ENCODE data around the gene TMEM31.

Gene TMEM31

DNA sequence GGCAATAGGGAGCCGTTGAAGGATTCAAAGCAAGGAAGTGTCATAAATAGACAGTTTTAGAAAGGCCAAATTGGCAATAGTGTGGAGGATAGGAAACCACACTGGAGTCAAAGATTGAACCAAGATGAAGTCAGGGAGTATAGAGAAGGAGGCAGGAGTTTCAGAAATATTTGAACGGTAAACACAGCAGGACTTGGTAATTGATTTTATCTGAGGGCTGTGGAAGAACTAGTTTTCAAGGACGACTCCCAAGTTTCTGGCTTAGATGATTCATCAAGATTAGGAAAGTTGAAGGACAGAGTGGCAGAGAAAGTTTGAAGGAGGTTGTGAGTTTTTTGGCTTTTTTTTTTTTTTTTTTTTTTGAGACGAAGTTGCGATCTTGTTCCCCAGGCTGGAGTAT, 11.5 kb upstream of the TMEM31 start (continued):
- TF ChIP-seq, protein P1, sequence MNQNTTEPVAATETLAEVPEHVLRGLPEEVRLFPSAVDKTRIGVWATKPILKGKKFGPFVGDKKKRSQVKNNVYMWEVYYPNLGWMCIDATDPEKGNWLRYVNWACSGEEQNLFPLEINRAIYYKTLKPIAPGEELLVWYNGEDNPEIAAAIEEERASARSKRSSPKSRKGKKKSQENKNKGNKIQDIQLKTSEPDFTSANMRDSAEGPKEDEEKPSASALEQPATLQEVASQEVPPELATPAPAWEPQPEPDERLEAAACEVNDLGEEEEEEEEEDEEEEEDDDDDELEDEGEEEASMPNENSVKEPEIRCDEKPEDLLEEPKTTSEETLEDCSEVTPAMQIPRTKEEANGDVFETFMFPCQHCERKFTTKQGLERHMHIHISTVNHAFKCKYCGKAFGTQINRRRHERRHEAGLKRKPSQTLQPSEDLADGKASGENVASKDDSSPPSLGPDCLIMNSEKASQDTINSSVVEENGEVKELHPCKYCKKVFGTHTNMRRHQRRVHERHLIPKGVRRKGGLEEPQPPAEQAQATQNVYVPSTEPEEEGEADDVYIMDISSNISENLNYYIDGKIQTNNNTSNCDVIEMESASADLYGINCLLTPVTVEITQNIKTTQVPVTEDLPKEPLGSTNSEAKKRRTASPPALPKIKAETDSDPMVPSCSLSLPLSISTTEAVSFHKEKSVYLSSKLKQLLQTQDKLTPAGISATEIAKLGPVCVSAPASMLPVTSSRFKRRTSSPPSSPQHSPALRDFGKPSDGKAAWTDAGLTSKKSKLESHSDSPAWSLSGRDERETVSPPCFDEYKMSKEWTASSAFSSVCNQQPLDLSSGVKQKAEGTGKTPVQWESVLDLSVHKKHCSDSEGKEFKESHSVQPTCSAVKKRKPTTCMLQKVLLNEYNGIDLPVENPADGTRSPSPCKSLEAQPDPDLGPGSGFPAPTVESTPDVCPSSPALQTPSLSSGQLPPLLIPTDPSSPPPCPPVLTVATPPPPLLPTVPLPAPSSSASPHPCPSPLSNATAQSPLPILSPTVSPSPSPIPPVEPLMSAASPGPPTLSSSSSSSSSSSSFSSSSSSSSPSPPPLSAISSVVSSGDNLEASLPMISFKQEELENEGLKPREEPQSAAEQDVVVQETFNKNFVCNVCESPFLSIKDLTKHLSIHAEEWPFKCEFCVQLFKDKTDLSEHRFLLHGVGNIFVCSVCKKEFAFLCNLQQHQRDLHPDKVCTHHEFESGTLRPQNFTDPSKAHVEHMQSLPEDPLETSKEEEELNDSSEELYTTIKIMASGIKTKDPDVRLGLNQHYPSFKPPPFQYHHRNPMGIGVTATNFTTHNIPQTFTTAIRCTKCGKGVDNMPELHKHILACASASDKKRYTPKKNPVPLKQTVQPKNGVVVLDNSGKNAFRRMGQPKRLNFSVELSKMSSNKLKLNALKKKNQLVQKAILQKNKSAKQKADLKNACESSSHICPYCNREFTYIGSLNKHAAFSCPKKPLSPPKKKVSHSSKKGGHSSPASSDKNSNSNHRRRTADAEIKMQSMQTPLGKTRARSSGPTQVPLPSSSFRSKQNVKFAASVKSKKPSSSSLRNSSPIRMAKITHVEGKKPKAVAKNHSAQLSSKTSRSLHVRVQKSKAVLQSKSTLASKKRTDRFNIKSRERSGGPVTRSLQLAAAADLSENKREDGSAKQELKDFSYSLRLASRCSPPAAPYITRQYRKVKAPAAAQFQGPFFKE (tag by site-specific recombination; IDR thresholded peaks at IDR 0.05; ENCODE audit: borderline replicate concordance) = no peak
- TF ChIP-seq, protein P2, sequence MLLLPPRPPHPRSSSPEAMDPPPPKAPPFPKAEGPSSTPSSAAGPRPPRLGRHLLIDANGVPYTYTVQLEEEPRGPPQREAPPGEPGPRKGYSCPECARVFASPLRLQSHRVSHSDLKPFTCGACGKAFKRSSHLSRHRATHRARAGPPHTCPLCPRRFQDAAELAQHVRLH (tag by site-specific recombination; IDR thresholded peaks at IDR 0.05) = no peak

DNA sequence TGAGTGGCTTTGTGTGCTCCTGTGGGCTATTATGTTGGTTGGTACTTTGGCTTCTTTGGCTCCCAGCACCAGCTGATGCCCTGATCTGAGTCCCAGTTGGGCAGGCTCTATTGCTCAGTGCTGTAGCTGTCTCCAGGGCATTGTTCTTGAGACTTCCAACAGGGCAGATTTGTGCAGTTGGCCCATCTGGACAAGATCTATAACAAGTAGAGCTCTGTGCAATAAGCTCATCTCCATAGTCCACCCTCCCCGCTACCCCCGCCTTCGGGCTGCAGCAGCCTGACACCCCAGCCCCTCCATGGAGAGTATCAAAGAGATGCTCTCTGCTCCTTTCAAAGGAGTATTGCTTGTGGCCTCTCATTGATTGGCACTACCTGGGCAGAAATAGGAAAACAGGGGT, 5.8 kb upstream of the TMEM31 start:
- H3K9me3 ChIP-seq (ENCODE audit: control insufficient read depth, insufficient read depth, low read depth, low read length) = no peaks in the 10 kb centered on the region
- POLR2A ChIA-PET = no interaction called here
- no peaks in the 10 kb centered on the region for H3K36me3 ChIP-seq (ENCODE audit: control insufficient read depth in 2 of 2, insufficient read depth in 1 of 2, low read length in 2 of 2)
- CTCF ChIA-PET = interaction anchor here (0.6 to 1.0 kb wide), 2 partner anchors 14 to 129 kb away, joined by 3 read pairs; no protein-coding TSS in a partner anchor
- H3K4me1 ChIP-seq (ENCODE audit: control insufficient read depth, insufficient read depth, low read length) = no peaks in the 10 kb centered on the region
- no peak for TF ChIP-seq REPIN1 (tag by site-specific recombination; IDR thresholded peaks at IDR 0.05; ENCODE audit: low read depth)
- no peak for TF ChIP-seq ZNF610 (tag by site-specific recombination; IDR thresholded peaks at IDR 0.05; ENCODE audit: borderline replicate concordance)
- TF ChIP-seq, protein P3, sequence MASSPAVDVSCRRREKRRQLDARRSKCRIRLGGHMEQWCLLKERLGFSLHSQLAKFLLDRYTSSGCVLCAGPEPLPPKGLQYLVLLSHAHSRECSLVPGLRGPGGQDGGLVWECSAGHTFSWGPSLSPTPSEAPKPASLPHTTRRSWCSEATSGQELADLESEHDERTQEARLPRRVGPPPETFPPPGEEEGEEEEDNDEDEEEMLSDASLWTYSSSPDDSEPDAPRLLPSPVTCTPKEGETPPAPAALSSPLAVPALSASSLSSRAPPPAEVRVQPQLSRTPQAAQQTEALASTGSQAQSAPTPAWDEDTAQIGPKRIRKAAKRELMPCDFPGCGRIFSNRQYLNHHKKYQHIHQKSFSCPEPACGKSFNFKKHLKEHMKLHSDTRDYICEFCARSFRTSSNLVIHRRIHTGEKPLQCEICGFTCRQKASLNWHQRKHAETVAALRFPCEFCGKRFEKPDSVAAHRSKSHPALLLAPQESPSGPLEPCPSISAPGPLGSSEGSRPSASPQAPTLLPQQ (tag by site-specific recombination; IDR thresholded peaks at IDR 0.05) = no peak
- TF ChIP-seq ZNF654 (tag by site-specific recombination; IDR thresholded peaks at IDR 0.05; ENCODE audit: low read depth) = no peak
- TF ChIP-seq ZNF184 (tag by site-specific recombination; IDR thresholded peaks at IDR 0.05) = no peak
- no peak for TF ChIP-seq ZNF701 (tag by site-specific recombination; IDR thresholded peaks at IDR 0.05)
- TF ChIP-seq ZNF2 (tag by site-specific recombination; IDR thresholded peaks at IDR 0.05) = no peak
- TF ChIP-seq, protein P4, sequence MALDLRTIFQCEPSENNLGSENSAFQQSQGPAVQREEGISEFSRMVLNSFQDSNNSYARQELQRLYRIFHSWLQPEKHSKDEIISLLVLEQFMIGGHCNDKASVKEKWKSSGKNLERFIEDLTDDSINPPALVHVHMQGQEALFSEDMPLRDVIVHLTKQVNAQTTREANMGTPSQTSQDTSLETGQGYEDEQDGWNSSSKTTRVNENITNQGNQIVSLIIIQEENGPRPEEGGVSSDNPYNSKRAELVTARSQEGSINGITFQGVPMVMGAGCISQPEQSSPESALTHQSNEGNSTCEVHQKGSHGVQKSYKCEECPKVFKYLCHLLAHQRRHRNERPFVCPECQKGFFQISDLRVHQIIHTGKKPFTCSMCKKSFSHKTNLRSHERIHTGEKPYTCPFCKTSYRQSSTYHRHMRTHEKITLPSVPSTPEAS (tag by site-specific recombination; IDR thresholded peaks at IDR 0.05) = no peak
- no peak for TF ChIP-seq ZNF585B (tag by site-specific recombination; IDR thresholded peaks at IDR 0.05)
- TF ChIP-seq ZNF23 (tag by site-specific recombination; IDR thresholded peaks at IDR 0.05; ENCODE audit: borderline replicate concordance) = no peak
- TF ChIP-seq ZNF214 (tag by site-specific recombination; IDR thresholded peaks at IDR 0.05; ENCODE audit: borderline replicate concordance) = no peak
- TF ChIP-seq PRDM1 (tag by site-specific recombination; IDR thresholded peaks at IDR 0.05) = no peak
- TF ChIP-seq ZNF843 (tag by site-specific recombination; IDR thresholded peaks at IDR 0.05) = no peak
- H3K4me3 ChIP-seq (ENCODE audit: low read depth, low read length) = no peak overlapping the region
- H3K27ac ChIP-seq (ENCODE audit: extremely low read depth, low read depth, low read length) = no peak overlapping the region

DNA sequence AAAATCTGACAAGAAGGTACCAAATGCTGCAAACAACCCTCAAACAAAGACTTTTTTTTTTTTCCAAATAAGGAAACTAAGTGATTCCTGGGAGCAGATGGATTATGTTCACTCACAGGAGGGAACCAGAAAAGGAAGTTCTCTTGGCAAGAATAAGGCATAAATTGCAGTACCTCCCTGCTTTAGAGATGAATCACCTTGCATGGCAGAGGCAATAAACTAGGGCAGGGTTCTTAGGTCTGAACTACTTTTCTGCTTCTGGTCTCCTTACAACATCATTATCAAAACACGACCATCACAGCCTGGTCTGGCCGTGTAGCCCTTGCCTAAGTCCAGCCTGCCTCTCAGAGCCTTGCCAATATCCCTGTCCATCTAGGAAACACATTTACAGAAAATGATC, 6.3 kb downstream of the TMEM31 start:
- ChIA-PET POLR2A (no interaction called here), CTCF (no interaction called here)
- Histone ChIP-seq H3K36me3 (ENCODE audit: control insufficient read depth in 2 of 2, insufficient read depth in 1 of 2, low read length in 2 of 2) (no peaks in the 10 kb centered on the region), H3K4me3 (ENCODE audit: low read depth, low read length) (no peak overlapping the region), H3K27ac (ENCODE audit: extremely low read depth, low read depth, low read length) (no peak overlapping the region), H3K9me3 (ENCODE audit: control insufficient read depth, insufficient read depth, low read depth, low read length) (no peaks in the 10 kb centered on the region), H3K4me1 (ENCODE audit: control insufficient read depth, insufficient read depth, low read length) (no peaks in the 10 kb centered on the region)
- TF ChIP-seq ZNF223 (tag by site-specific recombination; IDR thresholded peaks at IDR 0.05) (no peak), ZNF664 (tag by site-specific recombination; IDR thresholded peaks at IDR 0.05) (no peak), ZNF133 (tag by site-specific recombination; IDR thresholded peaks at IDR 0.05) (no peak), ZFP37 (tag by site-specific recombination; IDR thresholded peaks at IDR 0.05) (no peak), GLIS2 (tag by site-specific recombination; IDR thresholded peaks at IDR 0.05) (no peak), ZNF654 (tag by site-specific recombination; IDR thresholded peaks at IDR 0.05; ENCODE audit: low read depth) (no peak)
- TF ChIP-seq, protein P5, sequence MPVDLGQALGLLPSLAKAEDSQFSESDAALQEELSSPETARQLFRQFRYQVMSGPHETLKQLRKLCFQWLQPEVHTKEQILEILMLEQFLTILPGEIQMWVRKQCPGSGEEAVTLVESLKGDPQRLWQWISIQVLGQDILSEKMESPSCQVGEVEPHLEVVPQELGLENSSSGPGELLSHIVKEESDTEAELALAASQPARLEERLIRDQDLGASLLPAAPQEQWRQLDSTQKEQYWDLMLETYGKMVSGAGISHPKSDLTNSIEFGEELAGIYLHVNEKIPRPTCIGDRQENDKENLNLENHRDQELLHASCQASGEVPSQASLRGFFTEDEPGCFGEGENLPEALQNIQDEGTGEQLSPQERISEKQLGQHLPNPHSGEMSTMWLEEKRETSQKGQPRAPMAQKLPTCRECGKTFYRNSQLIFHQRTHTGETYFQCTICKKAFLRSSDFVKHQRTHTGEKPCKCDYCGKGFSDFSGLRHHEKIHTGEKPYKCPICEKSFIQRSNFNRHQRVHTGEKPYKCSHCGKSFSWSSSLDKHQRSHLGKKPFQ (tag by site-specific recombination; IDR thresholded peaks at IDR 0.05) = no peak
- TF ChIP-seq, protein P6, sequence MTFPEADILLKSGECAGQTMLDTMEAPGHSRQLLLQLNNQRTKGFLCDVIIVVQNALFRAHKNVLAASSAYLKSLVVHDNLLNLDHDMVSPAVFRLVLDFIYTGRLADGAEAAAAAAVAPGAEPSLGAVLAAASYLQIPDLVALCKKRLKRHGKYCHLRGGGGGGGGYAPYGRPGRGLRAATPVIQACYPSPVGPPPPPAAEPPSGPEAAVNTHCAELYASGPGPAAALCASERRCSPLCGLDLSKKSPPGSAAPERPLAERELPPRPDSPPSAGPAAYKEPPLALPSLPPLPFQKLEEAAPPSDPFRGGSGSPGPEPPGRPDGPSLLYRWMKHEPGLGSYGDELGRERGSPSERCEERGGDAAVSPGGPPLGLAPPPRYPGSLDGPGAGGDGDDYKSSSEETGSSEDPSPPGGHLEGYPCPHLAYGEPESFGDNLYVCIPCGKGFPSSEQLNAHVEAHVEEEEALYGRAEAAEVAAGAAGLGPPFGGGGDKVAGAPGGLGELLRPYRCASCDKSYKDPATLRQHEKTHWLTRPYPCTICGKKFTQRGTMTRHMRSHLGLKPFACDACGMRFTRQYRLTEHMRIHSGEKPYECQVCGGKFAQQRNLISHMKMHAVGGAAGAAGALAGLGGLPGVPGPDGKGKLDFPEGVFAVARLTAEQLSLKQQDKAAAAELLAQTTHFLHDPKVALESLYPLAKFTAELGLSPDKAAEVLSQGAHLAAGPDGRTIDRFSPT (tag by site-specific recombination; IDR thresholded peaks at IDR 0.05) = no peak

Data from HEK293 (cell line).